ENCODE data around the gene HINFP.

HINFP gene

GRCh38 chr11:119085437-119085847, 35.9 kb upstream of the HINFP start:
- peak overlapping the region; percentile 98 for H3K4me3 ChIP-seq (ENCODE audit: low read depth, low read length)
- TF ChIP-seq POLR2A (IDR thresholded peaks at IDR 0.05; ENCODE audit: extremely low read depth, insufficient read length) (no peak), MAX (IDR thresholded peaks at IDR 0.05; ENCODE audit: low read depth, low read length) (no peak), MYC (IDR thresholded peaks at IDR 0.05; ENCODE audit: low read depth, low read length) (no peak)
- no peak for DNase-seq (ENCODE audit: low read depth)

- no peak for DNase-seq (ENCODE audit: low read depth)
Measured at GRCh38 chr11:119087123-119087522, 34.3 kb upstream of the HINFP start.

DNA sequence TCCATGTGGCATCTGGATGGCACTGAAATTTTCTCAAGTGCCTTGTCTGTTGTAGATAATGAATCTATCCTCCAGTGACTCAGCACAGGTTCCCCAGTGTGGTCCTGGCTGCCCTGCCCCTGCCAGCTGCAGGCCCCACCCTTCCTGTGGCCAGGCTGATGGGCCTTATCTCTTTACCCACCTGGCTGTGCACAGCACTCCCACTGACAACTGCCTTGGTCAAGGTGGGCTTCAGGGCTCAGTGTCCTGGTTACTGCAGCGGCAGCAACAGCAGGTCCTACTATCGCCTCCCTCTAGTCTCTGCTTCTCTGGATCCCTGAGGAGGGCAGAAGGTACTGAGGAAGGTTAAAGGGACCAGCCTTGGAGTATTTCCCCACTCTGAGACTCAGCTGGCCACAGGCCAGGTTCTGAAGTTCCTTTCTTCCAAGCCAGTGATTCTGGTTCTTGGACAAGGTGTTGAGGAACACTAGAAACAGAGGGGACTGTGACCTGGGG, 33.6 kb upstream of the HINFP start:
- H3K4me3 ChIP-seq (ENCODE audit: low read depth, low read length): no peak overlapping the region
- TF ChIP-seq MYC (IDR thresholded peaks at IDR 0.05; ENCODE audit: low read depth, low read length) (no peak), POLR2A (IDR thresholded peaks at IDR 0.05; ENCODE audit: extremely low read depth, insufficient read length) (no peak), CTCF (IDR thresholded peaks at IDR 0.05; ENCODE audit: low read depth, low read length) (no peak), MAX (IDR thresholded peaks at IDR 0.05; ENCODE audit: low read depth, low read length) (no peak)
- peak; percentile 63 for DNase-seq (ENCODE audit: low read depth)

More at GRCh38 chr11:119087123-119087522, 34.3 kb upstream of the HINFP start:
- TF ChIP-seq POLR2A (IDR thresholded peaks at IDR 0.05; ENCODE audit: extremely low read depth, insufficient read length) (no peak), MYC (IDR thresholded peaks at IDR 0.05; ENCODE audit: low read depth, low read length) (no peak), MAX (IDR thresholded peaks at IDR 0.05; ENCODE audit: low read depth, low read length) (no peak), CTCF (IDR thresholded peaks at IDR 0.05; ENCODE audit: low read depth, low read length) (no peak)
- H3K4me3 ChIP-seq (ENCODE audit: low read depth, low read length): no peak overlapping the region

DNA sequence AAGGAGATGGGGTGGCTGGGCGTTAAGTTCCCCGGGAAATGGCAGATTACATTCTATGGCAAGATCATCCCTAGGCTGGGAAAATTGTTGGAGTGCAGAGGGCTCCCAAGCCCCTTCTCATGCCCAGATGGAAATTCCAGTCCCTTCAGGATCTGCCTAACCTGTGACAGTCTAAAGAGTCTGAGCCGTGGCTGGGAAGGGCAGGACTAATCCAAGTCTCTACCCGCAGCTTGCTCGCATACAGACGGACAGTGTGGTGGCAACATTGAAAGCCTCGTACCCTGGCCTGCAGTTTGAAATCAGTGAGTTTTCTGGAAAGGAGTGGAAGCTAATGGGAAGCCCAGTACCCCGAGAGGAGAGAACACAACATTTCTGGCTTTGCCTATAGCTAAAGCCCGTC, 33.0 kb upstream of the HINFP start:
- no peak overlapping the region for H3K4me3 ChIP-seq (ENCODE audit: low read depth, low read length)
- no peak for TF ChIP-seq CTCF (IDR thresholded peaks at IDR 0.05; ENCODE audit: low read depth, low read length)
- TF ChIP-seq MYC (IDR thresholded peaks at IDR 0.05; ENCODE audit: low read depth, low read length): no peak
- TF ChIP-seq POLR2A (IDR thresholded peaks at IDR 0.05; ENCODE audit: extremely low read depth, insufficient read length): no peak
- no peak for TF ChIP-seq MAX (IDR thresholded peaks at IDR 0.05; ENCODE audit: low read depth, low read length)
- no peak for DNase-seq (ENCODE audit: low read depth)

DNA sequence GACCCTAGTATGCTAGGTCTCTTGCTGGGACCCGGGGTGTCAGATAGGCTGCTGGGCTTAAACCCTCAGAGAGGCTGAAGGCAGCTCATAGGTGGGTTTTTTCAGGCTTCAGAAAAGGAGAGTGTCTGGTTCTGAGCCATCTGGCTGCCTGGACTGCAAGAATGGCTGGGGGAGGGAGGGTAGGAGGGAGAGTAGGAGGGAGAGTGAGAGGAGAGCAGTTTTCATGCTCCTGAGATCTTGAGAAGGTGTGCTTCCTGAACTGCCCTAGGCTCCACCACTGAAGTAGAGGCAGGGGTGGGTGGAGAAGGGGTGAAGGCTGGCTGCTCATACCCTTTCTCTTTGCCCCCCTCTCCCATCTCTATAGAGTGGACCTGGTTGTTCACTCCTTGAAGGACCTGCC, 32.1 kb upstream of the HINFP start:
- no peak for TF ChIP-seq MAX (IDR thresholded peaks at IDR 0.05; ENCODE audit: low read depth, low read length)
- no peak for TF ChIP-seq CTCF (IDR thresholded peaks at IDR 0.05; ENCODE audit: low read depth, low read length)
- no peak for TF ChIP-seq MYC (IDR thresholded peaks at IDR 0.05; ENCODE audit: low read depth, low read length)
- TF ChIP-seq POLR2A (IDR thresholded peaks at IDR 0.05; ENCODE audit: extremely low read depth, insufficient read length): no peak
- H3K4me3 ChIP-seq (ENCODE audit: low read depth, low read length): no peak overlapping the region
- DNase-seq (ENCODE audit: low read depth): no peak

DNA sequence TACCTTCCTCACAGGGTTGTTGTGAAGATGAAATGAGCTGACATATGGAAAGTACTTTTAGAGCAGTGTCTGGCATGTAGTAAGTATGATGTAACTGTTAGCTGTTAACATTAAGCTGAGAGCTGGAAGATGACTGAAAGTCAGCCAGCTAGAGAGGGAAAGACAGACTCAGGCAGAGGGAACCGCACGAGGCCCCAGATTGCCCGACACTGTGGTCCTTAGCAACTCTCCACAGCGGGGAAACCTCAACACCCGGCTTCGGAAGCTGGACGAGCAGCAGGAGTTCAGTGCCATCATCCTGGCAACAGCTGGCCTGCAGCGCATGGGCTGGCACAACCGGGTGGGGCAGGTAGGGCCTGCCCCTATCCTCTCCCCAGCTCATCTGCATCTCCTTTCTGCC, 30.2 kb upstream of the HINFP start:
- TF ChIP-seq CTCF (IDR thresholded peaks at IDR 0.05; ENCODE audit: low read depth, low read length): no peak
- no peak for TF ChIP-seq MYC (IDR thresholded peaks at IDR 0.05; ENCODE audit: low read depth, low read length)
- TF ChIP-seq MAX (IDR thresholded peaks at IDR 0.05; ENCODE audit: low read depth, low read length): no peak
- TF ChIP-seq POLR2A (IDR thresholded peaks at IDR 0.05; ENCODE audit: extremely low read depth, insufficient read length): peak; percentile 8
- DNase-seq (ENCODE audit: low read depth): peak; percentile 40
- no peak overlapping the region for H3K4me3 ChIP-seq (ENCODE audit: low read depth, low read length)
